ENCODE data around the gene QRFP.

Gene QRFP

GRCh38 chr9:130871395-130872062 lies 25.1 kb downstream of the QRFP start:
- DNase-seq (ENCODE audit: low spot score) = no peak

- DNase-seq (ENCODE audit: low spot score) = no peak
Observed at GRCh38 chr9:130870491-130871381, 25.9 kb downstream of the QRFP start.

GRCh38 chr9:130869250-130869649 lies 27.4 kb downstream of the QRFP start:
- DNase-seq (ENCODE audit: low spot score) = no peak

GRCh38 chr9:130868230-130868629 lies 28.4 kb downstream of the QRFP start:
- no peak for DNase-seq (ENCODE audit: low spot score)

- no peak for DNase-seq (ENCODE audit: low spot score)
Observed at GRCh38 chr9:130867556-130867955, 29.1 kb downstream of the QRFP start.

- peak; percentile 83 for DNase-seq (ENCODE audit: low spot score)
Observed at GRCh38 chr9:130866474-130866965, 30.1 kb downstream of the QRFP start.

GRCh38 chr9:130865921-130866320 lies 30.7 kb downstream of the QRFP start:
- no peak for DNase-seq (ENCODE audit: low spot score)

GRCh38 chr9:130864541-130864940 lies 32.1 kb downstream of the QRFP start:
- DNase-seq (ENCODE audit: low spot score) = no peak

GRCh38 chr9:130862747-130863146 lies 33.9 kb downstream of the QRFP start:
- no peak for DNase-seq (ENCODE audit: low spot score)

- no peak for DNase-seq (ENCODE audit: low spot score)
Observed at GRCh38 chr9:130862217-130862616, 34.4 kb downstream of the QRFP start.

GRCh38 chr9:130861372-130862180 lies 35.0 kb downstream of the QRFP start:
- DNase-seq (ENCODE audit: low spot score) = no peak

GRCh38 chr9:130860458-130861316 lies 35.9 kb downstream of the QRFP start:
- DNase-seq (ENCODE audit: low spot score) = no peak

GRCh38 chr9:130858739-130859705 lies 37.6 kb downstream of the QRFP start:
- DNase-seq (ENCODE audit: low spot score) = no peak

GRCh38 chr9:130857864-130858738 lies 38.5 kb downstream of the QRFP start:
- DNase-seq (ENCODE audit: low spot score) = no peak

- no peak for DNase-seq (ENCODE audit: low spot score)
Observed at GRCh38 chr9:130856474-130856873, 40.1 kb downstream of the QRFP start.

- DNase-seq (ENCODE audit: low spot score) = no peak
Observed at GRCh38 chr9:130854835-130855234, 41.8 kb downstream of the QRFP start.

- DNase-seq (ENCODE audit: low spot score) = no peak
Observed at GRCh38 chr9:130854092-130854491, 42.5 kb downstream of the QRFP start.

- no peak for DNase-seq (ENCODE audit: low spot score)
Observed at GRCh38 chr9:130852801-130853200, 43.8 kb downstream of the QRFP start.

- no peak for DNase-seq (ENCODE audit: low spot score)
Observed at GRCh38 chr9:130849356-130849755, 47.3 kb downstream of the QRFP start.

Measured in COLO829 (cell line).